ENCODE data around the gene PTPN3. TPM values are rescaled to one million over a fixed set of nuclear protein-coding genes. Genes with fewer than 3 reads are reported as not detected.

Gene PTPN3
- total RNA-seq, 1 experiment from 2014 or later = 1.1 TPM

DNA sequence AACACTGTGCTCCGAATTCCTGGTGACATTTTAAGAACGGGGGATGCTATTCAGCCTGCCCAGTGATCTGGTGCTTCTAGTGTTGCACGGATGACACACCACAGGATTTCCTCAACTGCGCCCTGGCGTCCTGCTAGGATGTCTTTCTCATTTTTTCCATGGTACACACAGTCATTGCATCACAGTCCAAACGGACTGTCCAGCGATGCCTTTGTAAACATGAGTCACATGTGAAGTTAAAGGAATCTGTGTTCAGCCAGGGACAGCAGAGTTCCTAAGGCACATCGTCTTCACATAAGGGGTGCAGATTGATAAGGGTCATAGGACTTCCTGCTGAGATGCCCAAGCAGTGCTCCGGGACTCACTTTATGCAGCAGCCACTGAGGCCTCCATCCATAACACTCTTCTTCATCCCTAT, 9.3 kb upstream of the PTPN3 start:
- Histone ChIP-seq H3K36me3 (ENCODE audit: insufficient read depth, low read length, poor library complexity, severe bottlenecking) (no peaks in the 10 kb centered on the region), H3K27ac (ENCODE audit: low read depth, low read length, poor library complexity, severe bottlenecking) (no peak overlapping the region), H3K9me3 (ENCODE audit: low read depth, low read length, poor library complexity, severe bottlenecking) (no peaks in the 10 kb centered on the region), H3K4me1 (ENCODE audit: insufficient read depth, low read length, poor library complexity, severe bottlenecking) (no peaks in the 10 kb centered on the region), H3K4me3 (ENCODE audit: low read depth, low read length, poor library complexity, severe bottlenecking) (no peak overlapping the region), H3K27me3 (replicated peaks; ENCODE audit: insufficient read depth, low read depth, low read length, poor library complexity) (peaks cover 43% of the 10 kb centered on the region)
- intact Hi-C loops (cut with micrococcal nuclease; ENCODE audit: unreplicated experiment) = no loop called here
- ChIA-PET POLR2A (ENCODE audit: low non-redundant PET) (no interaction called here), CTCF (no interaction called here)
- no peak for DNase-seq (ENCODE audit: low spot score)
- BruUV-seq (replicated peaks) = no TSS peak
- TF ChIP-seq EZH2 (IDR thresholded peaks at IDR 0.05; ENCODE audit: borderline replicate concordance, low read depth, low read length, poor library complexity, severe bottlenecking) = no peak
- TF ChIP-seq CTCF (conservative IDR thresholded peaks at IDR 0.05; ENCODE audit: low read depth, low read length) = no peak

- CTCF ChIA-PET = no interaction called here
- POLR2A ChIA-PET (ENCODE audit: low non-redundant PET) = no interaction called here
- no peak for TF ChIP-seq EZH2 (IDR thresholded peaks at IDR 0.05; ENCODE audit: borderline replicate concordance, low read depth, low read length, poor library complexity, severe bottlenecking)
- no peak for TF ChIP-seq CTCF (conservative IDR thresholded peaks at IDR 0.05; ENCODE audit: low read depth, low read length)
- Histone ChIP-seq H3K27me3 (replicated peaks; ENCODE audit: insufficient read depth, low read depth, low read length, poor library complexity) (peaks cover 55% of the 10 kb centered on the region), H3K4me3 (ENCODE audit: low read depth, low read length, poor library complexity, severe bottlenecking) (no peak overlapping the region), H3K36me3 (ENCODE audit: insufficient read depth, low read length, poor library complexity, severe bottlenecking) (no peaks in the 10 kb centered on the region), H3K4me1 (ENCODE audit: insufficient read depth, low read length, poor library complexity, severe bottlenecking) (no peaks in the 10 kb centered on the region), H3K9me3 (ENCODE audit: low read depth, low read length, poor library complexity, severe bottlenecking) (no peaks in the 10 kb centered on the region), H3K27ac (ENCODE audit: low read depth, low read length, poor library complexity, severe bottlenecking) (no peak overlapping the region)
- DNase-seq (ENCODE audit: low spot score) = no peak
- no TSS peak for BruUV-seq (replicated peaks)
- intact Hi-C loops (cut with micrococcal nuclease; ENCODE audit: unreplicated experiment) = no loop called here
Observed at GRCh38 chr9:109506097-109506712, 8.1 kb upstream of the PTPN3 start.

- Histone ChIP-seq H3K36me3 (ENCODE audit: insufficient read depth, low read length, poor library complexity, severe bottlenecking) (no peaks in the 10 kb centered on the region), H3K4me1 (ENCODE audit: insufficient read depth, low read length, poor library complexity, severe bottlenecking) (peaks cover 4% of the 10 kb centered on the region), H3K4me3 (ENCODE audit: low read depth, low read length, poor library complexity, severe bottlenecking) (no peak overlapping the region), H3K27ac (ENCODE audit: low read depth, low read length, poor library complexity, severe bottlenecking) (no peak overlapping the region), H3K27me3 (replicated peaks; ENCODE audit: insufficient read depth, low read depth, low read length, poor library complexity) (peaks cover 70% of the 10 kb centered on the region), H3K9me3 (ENCODE audit: low read depth, low read length, poor library complexity, severe bottlenecking) (no peaks in the 10 kb centered on the region)
- DNase-seq (ENCODE audit: low spot score) = no peak
- BruUV-seq (replicated peaks) = no TSS peak
- POLR2A ChIA-PET (ENCODE audit: low non-redundant PET) = no interaction called here
- intact Hi-C loops (cut with micrococcal nuclease; ENCODE audit: unreplicated experiment) = no loop called here
- CTCF ChIA-PET = no interaction called here
- TF ChIP-seq EZH2 (IDR thresholded peaks at IDR 0.05; ENCODE audit: borderline replicate concordance, low read depth, low read length, poor library complexity, severe bottlenecking) = no peak
- TF ChIP-seq CTCF (conservative IDR thresholded peaks at IDR 0.05; ENCODE audit: low read depth, low read length) = no peak
Observed at GRCh38 chr9:109504689-109505088, 6.6 kb upstream of the PTPN3 start.
